Measurements from ENCODE around the gene ANKS1A.
"Not testable (repeated sequence)": the region's sequence is repeated elsewhere in the genome, so short reads cannot be mapped to it uniquely, and the experiment has no call there.

Gene ANKS1A

DNA sequence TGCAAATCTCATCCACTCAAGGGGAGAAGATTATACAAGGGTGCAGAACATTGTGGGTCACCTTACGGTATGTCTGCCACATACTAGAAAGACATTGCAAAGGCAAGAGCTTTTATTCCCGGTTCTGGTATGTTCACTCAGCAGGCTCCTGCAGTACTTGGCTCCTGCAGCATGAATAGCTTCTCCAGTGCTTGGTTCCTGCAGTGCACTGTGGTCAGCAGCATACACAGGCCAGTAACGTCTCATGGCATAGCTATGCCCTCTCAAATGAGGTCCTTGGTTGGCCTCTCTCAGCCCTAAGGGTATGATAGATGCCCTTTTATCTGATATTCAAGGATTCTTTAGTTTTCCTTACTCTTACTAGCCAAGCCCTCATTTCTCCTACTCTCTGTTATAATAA, 239.4 kb downstream of the ANKS1A start:
- DNase-seq, result no peak

DNA sequence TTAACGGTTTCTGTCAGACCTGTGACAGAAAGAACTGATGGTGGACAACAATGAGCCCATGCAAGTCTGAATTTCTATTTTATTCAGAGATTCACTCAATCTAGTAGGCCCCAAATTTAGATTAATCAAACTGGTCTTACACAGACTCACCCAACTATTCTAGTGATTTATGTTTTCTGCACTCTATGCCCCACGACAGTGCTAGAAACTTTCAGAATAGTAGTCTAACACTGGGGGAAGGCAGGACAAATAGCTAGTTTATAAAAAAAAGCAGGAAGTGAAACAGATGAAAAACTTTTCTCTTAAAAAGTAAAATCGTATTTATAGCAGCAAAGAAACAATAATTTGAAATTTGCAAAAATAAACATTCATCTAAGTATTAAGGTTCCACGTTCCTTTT, 247.1 kb downstream of the ANKS1A start:
- DNase-seq, result no peak

DNA sequence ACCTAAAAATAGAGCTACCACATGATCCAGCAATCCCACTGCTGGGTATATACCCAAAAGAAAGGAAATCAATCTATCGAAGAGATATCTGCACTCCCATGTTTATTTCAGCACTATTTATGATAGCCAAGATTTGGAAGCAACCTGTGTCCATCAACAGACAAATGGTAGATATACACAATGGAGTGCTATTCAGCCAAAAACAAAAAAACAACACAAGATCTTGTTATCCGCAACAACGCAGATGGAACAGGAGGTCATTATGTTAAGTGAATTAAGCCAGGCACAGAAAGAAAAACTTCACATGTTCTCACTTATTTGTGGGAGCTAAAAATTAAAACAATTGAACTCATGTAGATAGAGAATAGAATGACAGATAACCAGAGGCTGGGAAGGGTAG, 249.1 kb downstream of the ANKS1A start:
- DNase-seq, result not testable (repeated sequence)

DNA sequence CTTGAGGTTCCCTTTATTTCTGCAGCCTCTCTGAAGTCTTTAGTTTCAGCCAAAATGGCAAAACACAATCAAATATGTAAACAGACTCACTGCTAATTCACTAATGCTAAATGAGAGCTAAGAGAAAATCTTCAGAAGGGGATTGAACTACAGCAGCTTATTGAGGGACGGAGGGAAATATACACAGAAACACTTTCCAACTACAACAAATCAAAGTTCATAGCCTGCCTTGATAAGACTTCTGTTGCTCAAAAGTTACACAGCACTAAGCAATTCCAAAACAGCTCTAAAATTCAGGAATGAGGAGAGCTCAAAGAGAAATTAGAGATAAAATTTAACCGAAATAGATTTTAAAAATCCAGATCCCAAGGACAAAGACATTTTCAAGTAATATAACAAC, 250.4 kb downstream of the ANKS1A start:
- DNase-seq, result no peak

DNA sequence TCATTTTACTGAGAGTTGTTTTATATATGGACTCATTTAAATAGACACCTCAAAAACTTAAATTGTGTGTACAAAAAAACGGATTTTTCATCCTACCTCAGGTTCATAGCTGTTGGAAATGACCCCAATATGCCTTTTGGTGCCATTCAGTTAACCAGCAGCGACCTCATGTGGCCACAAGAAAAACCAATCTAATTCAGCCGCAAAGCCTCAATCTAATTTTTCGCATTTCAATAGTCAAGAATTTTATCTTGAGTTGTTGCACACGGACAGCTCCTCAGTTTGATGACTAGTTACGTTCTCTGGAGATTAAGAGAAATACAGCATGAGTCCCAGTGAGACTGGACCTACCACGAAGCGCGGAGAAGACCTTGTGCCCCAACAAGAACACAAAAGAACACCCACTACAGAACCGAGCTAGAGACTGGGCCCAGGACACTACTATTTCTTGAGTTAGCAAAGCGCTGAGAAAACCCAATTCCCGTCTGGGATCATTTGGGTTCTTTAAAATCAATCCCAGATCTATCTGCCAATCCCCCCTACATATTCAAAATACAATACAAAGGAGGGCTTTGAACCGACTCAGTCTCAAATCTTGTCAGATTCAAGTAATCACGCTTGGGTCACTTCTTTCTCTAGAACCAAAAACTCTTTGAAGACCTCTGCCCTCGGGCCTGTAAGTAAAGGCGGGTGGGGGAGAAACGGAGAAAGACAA, 251.0 kb downstream of the ANKS1A start:
- DNase-seq, result peak; percentile 21

DNA sequence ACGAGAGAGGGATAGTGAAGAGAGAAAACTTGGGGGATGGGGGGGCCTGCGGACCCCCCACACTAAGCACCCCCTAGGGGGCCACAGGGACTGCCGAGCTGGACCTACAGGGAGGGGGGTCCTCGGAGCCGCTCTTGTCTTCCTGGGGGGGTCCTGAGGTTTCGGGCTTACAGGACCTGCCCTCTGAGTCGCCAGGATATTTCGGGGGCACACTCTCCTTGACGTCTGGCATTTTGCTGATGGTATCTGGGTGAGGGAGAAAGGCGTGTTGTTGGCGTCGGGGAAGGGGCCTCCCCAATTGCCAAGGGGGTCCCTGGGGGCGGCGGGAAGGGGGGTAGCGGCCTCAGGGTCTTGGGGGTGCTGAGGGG, 251.6 kb downstream of the ANKS1A start:
- no peak for DNase-seq
